Measurements from ENCODE around the gene ACAP1. TPM values are rescaled to one million over a fixed set of nuclear protein-coding genes. Genes with fewer than 3 reads are reported as not detected.

The ACAP1 gene
- total RNA-seq, 1 experiment from 2014 or later: 58.6 TPM

- TF ChIP-seq KAT7 (CRISPR knock-in tag; IDR thresholded peaks at IDR 0.05; ENCODE audit: borderline replicate concordance): no peak
- TF ChIP-seq GRHL2 (CRISPR knock-in tag; IDR thresholded peaks at IDR 0.05; ENCODE audit: insufficient replicate concordance, severe bottlenecking): no peak
- TF ChIP-seq, protein P1, sequence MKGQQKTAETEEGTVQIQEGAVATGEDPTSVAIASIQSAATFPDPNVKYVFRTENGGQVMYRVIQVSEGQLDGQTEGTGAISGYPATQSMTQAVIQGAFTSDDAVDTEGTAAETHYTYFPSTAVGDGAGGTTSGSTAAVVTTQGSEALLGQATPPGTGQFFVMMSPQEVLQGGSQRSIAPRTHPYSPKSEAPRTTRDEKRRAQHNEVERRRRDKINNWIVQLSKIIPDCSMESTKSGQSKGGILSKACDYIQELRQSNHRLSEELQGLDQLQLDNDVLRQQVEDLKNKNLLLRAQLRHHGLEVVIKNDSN (CRISPR knock-in tag; IDR thresholded peaks at IDR 0.05): no peak
- TF ChIP-seq TCF7 (CRISPR knock-in tag; IDR thresholded peaks at IDR 0.05; ENCODE audit: low read depth): no peak
- no peak for TF ChIP-seq FOXJ3 (CRISPR knock-in tag; IDR thresholded peaks at IDR 0.05; ENCODE audit: borderline replicate concordance)
- TF ChIP-seq, protein P2, sequence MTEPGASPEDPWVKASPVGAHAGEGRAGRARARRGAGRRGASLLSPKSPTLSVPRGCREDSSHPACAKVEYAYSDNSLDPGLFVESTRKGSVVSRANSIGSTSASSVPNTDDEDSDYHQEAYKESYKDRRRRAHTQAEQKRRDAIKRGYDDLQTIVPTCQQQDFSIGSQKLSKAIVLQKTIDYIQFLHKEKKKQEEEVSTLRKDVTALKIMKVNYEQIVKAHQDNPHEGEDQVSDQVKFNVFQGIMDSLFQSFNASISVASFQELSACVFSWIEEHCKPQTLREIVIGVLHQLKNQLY (CRISPR knock-in tag; IDR thresholded peaks at IDR 0.05): no peak
- TF ChIP-seq, protein P3, sequence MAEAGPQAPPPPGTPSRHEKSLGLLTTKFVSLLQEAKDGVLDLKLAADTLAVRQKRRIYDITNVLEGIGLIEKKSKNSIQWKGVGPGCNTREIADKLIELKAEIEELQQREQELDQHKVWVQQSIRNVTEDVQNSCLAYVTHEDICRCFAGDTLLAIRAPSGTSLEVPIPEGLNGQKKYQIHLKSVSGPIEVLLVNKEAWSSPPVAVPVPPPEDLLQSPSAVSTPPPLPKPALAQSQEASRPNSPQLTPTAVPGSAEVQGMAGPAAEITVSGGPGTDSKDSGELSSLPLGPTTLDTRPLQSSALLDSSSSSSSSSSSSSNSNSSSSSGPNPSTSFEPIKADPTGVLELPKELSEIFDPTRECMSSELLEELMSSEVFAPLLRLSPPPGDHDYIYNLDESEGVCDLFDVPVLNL (CRISPR knock-in tag; IDR thresholded peaks at IDR 0.05; ENCODE audit: borderline replicate concordance, low read depth): no peak
Observed at GRCh38 chr17:7391307-7391706, 55.0 kb downstream of the ACAP1 start (continued).

GRCh38 chr17:7392696-7393612 is 56.6 kb downstream of the ACAP1 start:
- peak; percentile 7 for ATAC-seq

More at GRCh38 chr17:7392696-7393612, 56.6 kb downstream of the ACAP1 start:
- Mint-ChIP-seq H3K27ac (peak overlapping the region; percentile 63; the same call in 1 of the 2 replicates), H3K4me3 (peak overlapping the region; percentile 90), H3K9me3 (no peaks in the 10 kb centered on the region), H3K27me3 (ENCODE audit: low read depth) (no peaks in the 10 kb centered on the region; the same call in 1 of the 2 replicates), H3K4me1 (peaks cover 11% of the 10 kb centered on the region), H3K36me3 (peaks cover 20% of the 10 kb centered on the region)
- peak; percentile 51 for DNase-seq (ENCODE audit: low spot score)
- ChIA-PET CTCF (interaction anchor here (0.6 to 4.1 kb wide), 31 partner anchors 8 to 294 kb away, joined by 3 to 59 read pairs (median 7); partner anchors contain the start of genes ACAP1, CHRNB1, FGF11 and NLGN2), POLR2A (interaction anchor here (0.8 to 2.1 kb wide), 5 partner anchors 9 to 43 kb away, joined by 3 to 10 read pairs (median 5); partner anchors contain the start of genes TMEM102 and TMEM256)
- TF ChIP-seq, protein P4, sequence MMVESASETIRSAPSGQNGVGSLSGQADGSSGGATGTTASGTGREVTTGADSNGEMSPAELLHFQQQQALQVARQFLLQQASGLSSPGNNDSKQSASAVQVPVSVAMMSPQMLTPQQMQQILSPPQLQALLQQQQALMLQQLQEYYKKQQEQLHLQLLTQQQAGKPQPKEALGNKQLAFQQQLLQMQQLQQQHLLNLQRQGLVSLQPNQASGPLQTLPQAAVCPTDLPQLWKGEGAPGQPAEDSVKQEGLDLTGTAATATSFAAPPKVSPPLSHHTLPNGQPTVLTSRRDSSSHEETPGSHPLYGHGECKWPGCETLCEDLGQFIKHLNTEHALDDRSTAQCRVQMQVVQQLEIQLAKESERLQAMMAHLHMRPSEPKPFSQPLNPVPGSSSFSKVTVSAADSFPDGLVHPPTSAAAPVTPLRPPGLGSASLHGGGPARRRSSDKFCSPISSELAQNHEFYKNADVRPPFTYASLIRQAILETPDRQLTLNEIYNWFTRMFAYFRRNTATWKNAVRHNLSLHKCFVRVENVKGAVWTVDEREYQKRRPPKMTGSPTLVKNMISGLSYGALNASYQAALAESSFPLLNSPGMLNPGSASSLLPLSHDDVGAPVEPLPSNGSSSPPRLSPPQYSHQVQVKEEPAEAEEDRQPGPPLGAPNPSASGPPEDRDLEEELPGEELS (CRISPR knock-in tag; IDR thresholded peaks at IDR 0.05): no peak
- TF ChIP-seq PRDM15 (CRISPR knock-in tag; IDR thresholded peaks at IDR 0.05): 0 out of 2 replicates have a peak, but pooled peaks have one; percentile 24
